ENCODE measurements around the gene SIAH3. TPM values are rescaled to one million over a fixed set of nuclear protein-coding genes. Genes with fewer than 3 reads are reported as not detected.

The SIAH3 gene
- total RNA-seq, 1 experiment from 2014 or later: not detected

DNA sequence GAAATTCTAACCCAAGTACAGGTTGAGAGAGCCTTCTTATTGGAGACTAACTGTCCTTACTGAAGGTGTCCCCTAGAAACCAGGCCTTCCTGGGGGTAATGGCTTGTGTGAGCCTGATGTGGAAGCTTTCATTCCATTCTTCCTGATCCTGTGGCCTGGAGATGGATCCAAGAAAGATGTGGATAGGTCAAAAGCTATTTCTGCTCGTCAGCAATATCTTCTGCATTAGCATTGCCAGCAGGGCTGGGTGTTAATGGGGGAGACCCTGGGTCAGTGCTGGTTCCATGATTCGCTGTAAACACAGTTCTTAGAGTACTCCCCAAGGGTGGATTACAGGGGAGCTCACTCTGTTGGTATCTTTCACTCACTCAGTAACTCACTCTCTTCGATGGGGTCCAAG lies 106.6 kb downstream of the SIAH3 start:
- CTCF ChIA-PET: interaction anchor here (1.4 kb wide), 1 partner anchor 16 kb away, joined by 4 read pairs; no protein-coding TSS in a partner anchor
- Histone ChIP-seq H3K4me2 (ENCODE audit: low read length) (no peak overlapping the region), H3K9me3 (ENCODE audit: control insufficient read depth in 1 of 2, insufficient read depth in 1 of 2, low read depth in 1 of 2, low read length in 2 of 2) (no peaks in the 10 kb centered on the region), H3K9ac (ENCODE audit: low read length) (no peak overlapping the region), H3K9me2 (ENCODE audit: insufficient read depth) (no peaks in the 10 kb centered on the region), H3K27ac (ENCODE audit: low read depth, low read length) (no peak overlapping the region), H4K20me1 (ENCODE audit: insufficient read depth) (no peaks in the 10 kb centered on the region), H3K4me3 (replicated peaks in 1 of 2; ENCODE audit: low read depth in 1 of 2, low read length in 2 of 2) (no peak overlapping the region), H3K4me1 (ENCODE audit: control insufficient read depth in 1 of 2, insufficient read depth in 2 of 2, low read length in 2 of 2) (no peaks in the 10 kb centered on the region), H3K36me3 (ENCODE audit: control insufficient read depth in 1 of 2, insufficient read depth in 2 of 2, low read length in 2 of 2) (no peaks in the 10 kb centered on the region), H3K79me2 (ENCODE audit: insufficient read depth, low read length) (no peaks in the 10 kb centered on the region), H2AFZ (ENCODE audit: low read depth, low read length, poor library complexity, severe bottlenecking) (no peak overlapping the region), H3K27me3 (ENCODE audit: insufficient read depth, low read length) (peaks cover 11% of the 10 kb centered on the region; the same call in 1 of the 2 replicates)
- no TSS peak for BruUV-seq (replicated peaks)
- TF ChIP-seq TCF7L2 (IDR thresholded peaks at IDR 0.05; ENCODE audit: borderline replicate concordance, extremely low read depth, insufficient read depth, insufficient read length) (no peak), SIN3A (IDR thresholded peaks at IDR 0.05; ENCODE audit: low read depth) (no peak), CBX3 (IDR thresholded peaks at IDR 0.05; ENCODE audit: low read depth) (no peak), SRF (IDR thresholded peaks at IDR 0.05; ENCODE audit: low read depth) (no peak), YY1 (IDR thresholded peaks at IDR 0.05; ENCODE audit: extremely low read depth, insufficient replicate concordance, low read depth, low read length) (no peak), CEBPB (IDR thresholded peaks at IDR 0.05; ENCODE audit: low read depth) (no peak), SP1 (IDR thresholded peaks at IDR 0.05; ENCODE audit: low read depth) (no peak), FOSL1 (IDR thresholded peaks at IDR 0.05; ENCODE audit: low read depth) (no peak), EZH2phosphoT487 (IDR thresholded peaks at IDR 0.05; ENCODE audit: borderline replicate concordance) (no peak), ZNF274 (IDR thresholded peaks at IDR 0.05; ENCODE audit: low read depth, low read length) (no peak), POLR2A (IDR thresholded peaks at IDR 0.05; ENCODE audit: borderline replicate concordance, extremely low read depth, insufficient read depth, insufficient read length) (no peak), EGR1 (IDR thresholded peaks at IDR 0.05; ENCODE audit: low read depth) (no peak), JUND (IDR thresholded peaks at IDR 0.05) (no peak), POLR2AphosphoS5 (IDR thresholded peaks at IDR 0.05; ENCODE audit: low read depth, low read length) (no peak), ZFX (IDR thresholded peaks at IDR 0.05) (no peak)
- TF ChIP-seq, protein P1, sequence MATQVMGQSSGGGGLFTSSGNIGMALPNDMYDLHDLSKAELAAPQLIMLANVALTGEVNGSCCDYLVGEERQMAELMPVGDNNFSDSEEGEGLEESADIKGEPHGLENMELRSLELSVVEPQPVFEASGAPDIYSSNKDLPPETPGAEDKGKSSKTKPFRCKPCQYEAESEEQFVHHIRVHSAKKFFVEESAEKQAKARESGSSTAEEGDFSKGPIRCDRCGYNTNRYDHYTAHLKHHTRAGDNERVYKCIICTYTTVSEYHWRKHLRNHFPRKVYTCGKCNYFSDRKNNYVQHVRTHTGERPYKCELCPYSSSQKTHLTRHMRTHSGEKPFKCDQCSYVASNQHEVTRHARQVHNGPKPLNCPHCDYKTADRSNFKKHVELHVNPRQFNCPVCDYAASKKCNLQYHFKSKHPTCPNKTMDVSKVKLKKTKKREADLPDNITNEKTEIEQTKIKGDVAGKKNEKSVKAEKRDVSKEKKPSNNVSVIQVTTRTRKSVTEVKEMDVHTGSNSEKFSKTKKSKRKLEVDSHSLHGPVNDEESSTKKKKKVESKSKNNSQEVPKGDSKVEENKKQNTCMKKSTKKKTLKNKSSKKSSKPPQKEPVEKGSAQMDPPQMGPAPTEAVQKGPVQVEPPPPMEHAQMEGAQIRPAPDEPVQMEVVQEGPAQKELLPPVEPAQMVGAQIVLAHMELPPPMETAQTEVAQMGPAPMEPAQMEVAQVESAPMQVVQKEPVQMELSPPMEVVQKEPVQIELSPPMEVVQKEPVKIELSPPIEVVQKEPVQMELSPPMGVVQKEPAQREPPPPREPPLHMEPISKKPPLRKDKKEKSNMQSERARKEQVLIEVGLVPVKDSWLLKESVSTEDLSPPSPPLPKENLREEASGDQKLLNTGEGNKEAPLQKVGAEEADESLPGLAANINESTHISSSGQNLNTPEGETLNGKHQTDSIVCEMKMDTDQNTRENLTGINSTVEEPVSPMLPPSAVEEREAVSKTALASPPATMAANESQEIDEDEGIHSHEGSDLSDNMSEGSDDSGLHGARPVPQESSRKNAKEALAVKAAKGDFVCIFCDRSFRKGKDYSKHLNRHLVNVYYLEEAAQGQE (IDR thresholded peaks at IDR 0.05; ENCODE audit: low read depth): no peak
- TF ChIP-seq, protein P2, sequence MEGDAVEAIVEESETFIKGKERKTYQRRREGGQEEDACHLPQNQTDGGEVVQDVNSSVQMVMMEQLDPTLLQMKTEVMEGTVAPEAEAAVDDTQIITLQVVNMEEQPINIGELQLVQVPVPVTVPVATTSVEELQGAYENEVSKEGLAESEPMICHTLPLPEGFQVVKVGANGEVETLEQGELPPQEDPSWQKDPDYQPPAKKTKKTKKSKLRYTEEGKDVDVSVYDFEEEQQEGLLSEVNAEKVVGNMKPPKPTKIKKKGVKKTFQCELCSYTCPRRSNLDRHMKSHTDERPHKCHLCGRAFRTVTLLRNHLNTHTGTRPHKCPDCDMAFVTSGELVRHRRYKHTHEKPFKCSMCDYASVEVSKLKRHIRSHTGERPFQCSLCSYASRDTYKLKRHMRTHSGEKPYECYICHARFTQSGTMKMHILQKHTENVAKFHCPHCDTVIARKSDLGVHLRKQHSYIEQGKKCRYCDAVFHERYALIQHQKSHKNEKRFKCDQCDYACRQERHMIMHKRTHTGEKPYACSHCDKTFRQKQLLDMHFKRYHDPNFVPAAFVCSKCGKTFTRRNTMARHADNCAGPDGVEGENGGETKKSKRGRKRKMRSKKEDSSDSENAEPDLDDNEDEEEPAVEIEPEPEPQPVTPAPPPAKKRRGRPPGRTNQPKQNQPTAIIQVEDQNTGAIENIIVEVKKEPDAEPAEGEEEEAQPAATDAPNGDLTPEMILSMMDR (IDR thresholded peaks at IDR 0.05 in 2 of 3, conservative IDR thresholded peaks at IDR 0.05 in 1 of 3; ENCODE audit: borderline replicate concordance in 1 of 3, insufficient read depth in 1 of 3, low read depth in 2 of 3, low read length in 2 of 3): no peak
- TF ChIP-seq, protein P3, sequence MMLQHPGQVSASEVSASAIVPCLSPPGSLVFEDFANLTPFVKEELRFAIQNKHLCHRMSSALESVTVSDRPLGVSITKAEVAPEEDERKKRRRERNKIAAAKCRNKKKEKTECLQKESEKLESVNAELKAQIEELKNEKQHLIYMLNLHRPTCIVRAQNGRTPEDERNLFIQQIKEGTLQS (IDR thresholded peaks at IDR 0.05): no peak
- DNase-seq (ENCODE audit: low read depth, low spot score) (no peak), ATAC-seq (no peak)
- intact Hi-C loops (cut with micrococcal nuclease): no loop called here
- POLR2A ChIA-PET: no interaction called here
- RAD21 ChIA-PET (ENCODE audit: low non-redundant PET in 1 of 2, low total read pairs in 2 of 2, uncharacterized antibody in 2 of 2, unreplicated experiment in 2 of 2): no interaction called here
